Measurements from ENCODE around the gene SLC35A5.

SLC35A5 gene

DNA sequence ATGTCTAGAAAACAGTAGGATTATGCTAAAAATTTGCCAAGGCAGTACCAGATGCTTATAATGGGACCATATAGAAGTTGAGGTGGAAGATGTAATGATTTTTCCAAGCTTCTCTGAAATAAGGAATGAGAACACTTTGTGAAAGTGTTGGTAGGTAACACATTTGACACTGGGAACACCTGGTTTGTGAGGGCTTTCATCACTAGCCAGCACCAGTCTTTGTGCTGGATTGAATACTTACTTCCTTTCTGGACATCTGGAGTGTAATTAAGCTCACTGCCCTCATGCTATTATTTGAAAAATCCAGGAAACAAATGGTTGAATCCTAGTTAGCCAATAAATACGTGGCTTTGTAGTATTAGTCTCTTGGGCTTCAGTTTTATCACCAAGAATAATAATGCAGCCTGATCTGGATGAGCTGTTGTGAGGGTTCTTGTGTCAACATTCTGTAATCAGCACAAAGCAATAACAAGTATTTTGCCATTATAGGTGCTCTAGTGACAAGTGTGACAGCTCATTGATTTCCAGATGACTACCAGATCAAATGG, 66.1 kb downstream of the SLC35A5 start:
- no peak for DNase-seq

GRCh38 chr3:112629425-112629824, 67.6 kb downstream of the SLC35A5 start:
- DNase-seq: no peak

- no peak for DNase-seq
These were observed 69.4 kb downstream of the SLC35A5 start for GRCh38 chr3:112631257-112631656.

DNA sequence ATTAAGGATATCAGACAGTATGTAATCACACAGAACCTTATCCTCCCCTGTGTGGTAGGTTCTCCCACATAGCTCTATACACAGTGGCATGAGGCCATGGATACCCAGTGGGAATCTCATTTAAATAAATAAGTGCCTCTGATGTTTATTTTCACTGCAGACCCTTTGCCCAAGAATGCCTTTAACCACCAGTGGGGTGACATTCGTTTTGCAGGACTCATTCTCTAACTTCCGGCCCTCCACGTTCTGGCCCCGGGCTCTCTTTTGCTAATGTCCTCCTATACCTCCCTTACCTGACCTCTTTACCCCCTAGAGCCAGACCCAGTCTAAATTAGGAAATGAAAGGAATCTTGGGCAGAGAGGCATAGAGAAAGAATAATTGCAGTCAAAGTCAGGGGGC, 70.8 kb downstream of the SLC35A5 start:
- no peak for DNase-seq

DNA sequence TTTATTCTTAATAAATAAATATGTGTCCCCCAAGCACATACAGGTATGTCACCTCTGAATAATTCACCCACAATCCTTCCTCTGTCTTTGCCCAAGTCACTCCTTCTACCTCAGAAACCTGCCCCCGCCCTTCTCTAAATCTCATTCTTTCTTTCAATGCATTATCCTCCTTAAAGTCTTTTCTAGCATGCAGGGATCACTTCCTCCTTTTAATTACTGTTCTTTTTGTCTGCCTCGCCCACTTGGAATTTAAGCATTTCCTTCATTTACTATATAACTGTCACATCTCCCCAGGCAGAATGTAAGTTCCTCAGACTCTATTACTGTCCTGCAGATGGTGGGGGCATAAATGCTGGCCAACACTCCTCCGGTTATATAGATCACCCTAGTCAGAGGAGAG, 71.3 kb downstream of the SLC35A5 start:
- no peak for DNase-seq

DNA sequence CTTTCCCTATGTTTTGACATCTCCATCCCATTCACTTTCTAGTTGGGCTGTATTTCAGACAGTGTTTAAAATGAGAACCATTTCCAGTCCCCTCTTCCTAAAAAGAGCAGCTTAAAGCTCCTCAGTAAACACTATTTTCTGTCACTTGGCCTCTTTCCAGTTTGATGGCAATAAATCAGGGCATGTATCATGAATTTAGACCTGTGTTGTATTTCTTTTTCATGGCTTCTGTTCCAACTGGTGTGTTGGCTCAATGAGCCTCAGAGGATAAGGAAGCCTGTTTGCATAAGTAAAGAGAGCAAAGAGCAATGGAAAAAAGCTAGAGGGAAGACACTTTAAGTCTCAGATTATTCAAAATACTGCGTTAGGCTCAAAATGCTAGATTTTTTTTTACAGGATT, 71.9 kb downstream of the SLC35A5 start:
- DNase-seq: peak; percentile 10

GRCh38 chr3:112634786-112635541, 73.1 kb downstream of the SLC35A5 start:
- peak; percentile 38 for DNase-seq

All from NCI-H1436 (cell line).